Suprapubic skin (tissue), 4 donors: ENCODE results near the gene CCND1.

Source experiments
- POLR2A ChIP-seq, 2 donors: fragments of 450-650 bp; IDR thresholded peaks; one replicate each; pipeline ENCODE4 v1.6.1; 2017; ENCODE audit warnings: antibody characterized with exemption in 2 of 2, mild to moderate bottlenecking in 2 of 2, moderate library complexity in 2 of 2
- POLR2AphosphoS5 ChIP-seq, 3 donors: sonication (generic); formaldehyde crosslinking; IDR thresholded peaks; one replicate each; pipeline ENCODE4 v1.6.1; 2017; ENCODE audit warnings: antibody characterized with exemption in 3 of 3
- TF ChIP-seq, protein P1 (sequence below), 2 donors: fragments of 200-600 bp in 1 of 2; fragments of 450-650 bp in 1 of 2; sonication (generic) in 1 of 2; IDR thresholded peaks; one replicate each; pipeline ENCODE4 v1.5.1; 2016 to 2019; ENCODE audit warnings: antibody characterized with exemption in 2 of 2, mild to moderate bottlenecking in 1 of 2, moderate library complexity in 1 of 2

DNA sequence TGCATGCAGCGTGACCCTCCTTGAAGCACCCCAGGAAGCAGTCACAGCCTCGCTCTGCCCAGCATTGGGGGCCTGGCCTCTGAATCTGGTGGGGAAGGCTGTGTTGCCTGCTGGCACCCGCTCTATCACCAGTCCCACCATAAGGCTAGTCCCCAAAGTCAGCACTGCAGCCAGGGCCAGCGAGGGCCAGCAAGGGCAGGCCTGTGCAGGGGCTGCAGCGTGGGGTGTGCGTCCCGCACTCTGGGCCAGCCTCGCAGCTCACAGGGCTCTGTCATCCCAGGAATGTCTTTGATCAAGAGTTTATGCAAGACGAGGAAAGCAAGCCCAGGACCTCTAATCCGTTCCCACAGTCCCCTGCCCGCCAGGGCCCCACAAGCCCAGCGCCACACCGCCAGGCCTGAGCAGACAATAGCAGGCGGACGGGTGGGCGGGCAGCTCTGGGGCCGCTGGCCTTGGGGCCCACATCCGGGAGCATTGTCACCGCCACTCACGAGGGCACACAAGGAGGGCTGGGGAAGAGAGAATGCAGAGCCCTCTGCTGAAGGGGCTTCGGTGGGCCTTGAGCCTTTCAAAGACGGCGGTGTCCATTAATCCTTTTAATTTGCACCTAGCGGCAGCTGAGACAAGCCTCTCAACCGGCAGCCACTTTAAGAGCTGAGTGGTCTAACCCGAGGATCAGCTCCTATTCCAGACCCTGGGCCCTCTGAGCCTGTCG lies 17.1 kb downstream of the CCND1 start:
- TF ChIP-seq POLR2AphosphoS5 (IDR thresholded peaks at IDR 0.05) (no peak), POLR2A (IDR thresholded peaks at IDR 0.05) (no peak)
- TF ChIP-seq, protein P1, sequence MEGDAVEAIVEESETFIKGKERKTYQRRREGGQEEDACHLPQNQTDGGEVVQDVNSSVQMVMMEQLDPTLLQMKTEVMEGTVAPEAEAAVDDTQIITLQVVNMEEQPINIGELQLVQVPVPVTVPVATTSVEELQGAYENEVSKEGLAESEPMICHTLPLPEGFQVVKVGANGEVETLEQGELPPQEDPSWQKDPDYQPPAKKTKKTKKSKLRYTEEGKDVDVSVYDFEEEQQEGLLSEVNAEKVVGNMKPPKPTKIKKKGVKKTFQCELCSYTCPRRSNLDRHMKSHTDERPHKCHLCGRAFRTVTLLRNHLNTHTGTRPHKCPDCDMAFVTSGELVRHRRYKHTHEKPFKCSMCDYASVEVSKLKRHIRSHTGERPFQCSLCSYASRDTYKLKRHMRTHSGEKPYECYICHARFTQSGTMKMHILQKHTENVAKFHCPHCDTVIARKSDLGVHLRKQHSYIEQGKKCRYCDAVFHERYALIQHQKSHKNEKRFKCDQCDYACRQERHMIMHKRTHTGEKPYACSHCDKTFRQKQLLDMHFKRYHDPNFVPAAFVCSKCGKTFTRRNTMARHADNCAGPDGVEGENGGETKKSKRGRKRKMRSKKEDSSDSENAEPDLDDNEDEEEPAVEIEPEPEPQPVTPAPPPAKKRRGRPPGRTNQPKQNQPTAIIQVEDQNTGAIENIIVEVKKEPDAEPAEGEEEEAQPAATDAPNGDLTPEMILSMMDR (IDR thresholded peaks at IDR 0.05), result no peak
